CD4-positive, alpha-beta T cell treated with Interleukin-4 for 1 hour (primary cell): Measurements from ENCODE around the gene MOV10L1.
"Not testable (repeated sequence)": the region's sequence is repeated elsewhere in the genome, so short reads cannot be mapped to it uniquely, and the experiment has no call there.

ENCODE experiments used
- DNase-seq, 2 donors: peaks; one replicate each; pipeline ENCODE4 v3.0.0-alpha.2; 2020 to 2022

The MOV10L1 gene

GRCh38 chr22:50111056-50111455, 21.2 kb downstream of the MOV10L1 start:
- no peak for DNase-seq

DNA sequence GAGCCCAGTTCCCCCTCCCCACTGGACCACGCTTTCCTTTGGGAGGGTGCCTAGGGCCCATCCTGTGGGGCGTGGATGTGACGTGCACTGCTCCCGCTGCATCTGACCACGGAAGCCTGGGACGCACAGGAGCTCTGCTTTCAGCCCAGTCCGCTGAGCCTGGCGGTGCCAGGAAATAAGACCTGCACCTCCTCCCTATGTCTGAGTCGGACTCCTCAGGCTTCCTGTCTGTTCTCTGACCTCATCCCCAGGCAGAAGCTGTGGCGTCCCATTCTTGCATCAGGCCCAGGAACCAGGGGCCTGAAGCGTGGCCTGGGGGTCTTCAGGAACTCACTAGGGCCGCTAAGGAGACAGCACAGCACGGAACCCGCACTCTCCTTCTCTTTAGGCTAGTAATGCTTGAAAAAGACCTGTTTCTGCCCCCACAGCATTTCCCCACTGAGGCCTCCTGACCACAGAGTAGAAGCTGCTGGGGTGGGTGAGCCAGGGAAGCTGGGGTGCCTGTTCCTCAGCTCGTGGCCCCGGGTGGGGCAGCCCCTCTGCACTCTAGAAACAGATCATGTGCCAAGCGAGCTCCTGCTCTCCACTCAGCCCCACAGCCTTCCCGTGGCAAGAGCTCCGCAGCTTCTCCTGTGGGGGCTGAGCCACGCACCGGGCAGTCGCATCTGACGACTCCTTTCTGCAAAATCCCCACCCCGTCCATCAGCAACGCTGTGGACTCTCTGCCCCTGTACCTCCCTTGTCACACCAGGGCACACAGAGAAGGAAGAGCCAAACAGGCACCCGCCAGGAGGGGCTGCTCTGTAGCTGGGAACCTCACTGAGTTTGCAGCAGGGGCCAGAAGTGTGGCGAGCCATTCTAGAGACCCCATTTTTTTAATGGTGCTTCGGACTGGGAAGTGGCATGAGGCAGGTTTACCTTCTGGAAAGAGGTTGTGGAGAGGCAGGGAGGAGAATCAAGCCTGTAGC, 22.6 kb downstream of the MOV10L1 start:
- DNase-seq: no peak

DNA sequence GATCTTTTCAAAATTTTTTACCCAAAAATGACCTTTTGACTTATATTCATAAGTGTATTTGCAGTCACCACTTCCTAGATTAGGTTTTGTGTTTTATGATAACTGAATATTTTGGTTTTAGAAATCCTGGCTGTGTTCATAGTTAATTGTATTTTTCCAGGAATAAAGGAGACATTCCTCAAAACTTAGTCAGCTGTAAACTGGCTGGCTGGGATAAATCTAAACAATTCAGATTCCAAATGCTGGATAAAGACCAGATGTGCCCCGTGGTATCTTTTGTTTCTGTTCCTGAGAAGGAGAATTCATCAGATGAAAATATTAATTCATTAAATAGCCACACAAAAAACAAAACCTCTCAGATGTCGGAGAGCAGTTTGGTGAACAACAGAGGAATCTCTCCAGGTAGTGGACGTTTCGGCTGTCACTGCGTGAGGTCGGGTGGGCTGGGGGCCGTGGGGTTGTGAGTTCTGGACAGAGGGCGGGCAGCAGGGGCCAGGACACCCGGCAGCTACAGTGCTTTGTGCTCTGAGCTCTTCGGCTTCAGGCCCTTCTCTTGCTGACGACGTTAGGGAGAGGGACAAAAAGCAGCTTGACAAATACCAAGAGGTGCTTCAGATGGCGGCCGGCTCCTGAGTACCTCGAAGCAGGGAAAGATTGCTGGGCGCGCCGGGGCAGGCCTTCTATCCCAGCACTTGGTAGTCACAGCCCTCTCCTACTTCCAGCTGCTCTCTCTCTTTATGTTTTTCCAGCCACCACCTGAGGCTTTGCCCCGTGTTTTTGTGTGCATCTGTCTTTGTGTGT, 24.6 kb downstream of the MOV10L1 start:
- DNase-seq: no peak

- no peak for DNase-seq
These were observed 25.9 kb downstream of the MOV10L1 start for GRCh38 chr22:50115693-50116092.

- no peak for DNase-seq
These were observed 27.5 kb downstream of the MOV10L1 start for GRCh38 chr22:50117168-50117762.

- DNase-seq: no peak
These were observed 28.3 kb downstream of the MOV10L1 start for GRCh38 chr22:50118129-50118528.

GRCh38 chr22:50118557-50119168, 28.9 kb downstream of the MOV10L1 start:
- no peak for DNase-seq

GRCh38 chr22:50119169-50119767, 29.5 kb downstream of the MOV10L1 start:
- no peak for DNase-seq

DNA sequence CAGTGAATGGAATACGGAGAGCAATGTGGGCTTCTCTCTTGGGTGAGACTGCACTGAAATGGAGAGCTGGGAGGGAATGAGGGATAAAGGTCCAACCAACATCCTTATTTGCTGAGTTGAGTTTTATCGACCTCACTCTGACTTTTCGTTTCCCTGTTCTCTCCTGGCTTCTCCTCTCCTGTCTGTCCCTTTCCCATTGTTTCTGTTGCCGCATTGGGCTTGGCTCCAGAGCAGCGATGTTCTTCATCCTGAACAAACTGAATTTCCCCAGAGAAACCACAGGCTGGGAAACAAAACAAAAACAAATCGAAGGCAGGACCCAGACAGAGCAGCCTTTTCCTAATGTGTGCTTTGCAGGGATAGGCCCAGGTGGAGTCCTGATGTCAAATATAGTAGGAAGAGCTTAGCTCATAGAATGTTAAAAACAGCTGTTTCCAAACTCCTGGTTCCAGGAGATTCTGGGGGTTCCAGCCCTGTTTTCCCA, 30.0 kb downstream of the MOV10L1 start:
- DNase-seq: no peak

GRCh38 chr22:50121202-50121740, 31.5 kb downstream of the MOV10L1 start:
- DNase-seq: no peak

- no peak for DNase-seq
These were observed 33.3 kb downstream of the MOV10L1 start for GRCh38 chr22:50123119-50123518.

GRCh38 chr22:50125029-50125428, 35.2 kb downstream of the MOV10L1 start:
- no peak for DNase-seq

GRCh38 chr22:50129121-50129736, 39.4 kb downstream of the MOV10L1 start:
- no peak for DNase-seq

GRCh38 chr22:50131894-50132293, 42.1 kb downstream of the MOV10L1 start:
- no peak for DNase-seq

- DNase-seq: no peak
These were observed 44.7 kb downstream of the MOV10L1 start for GRCh38 chr22:50134481-50134880.

DNA sequence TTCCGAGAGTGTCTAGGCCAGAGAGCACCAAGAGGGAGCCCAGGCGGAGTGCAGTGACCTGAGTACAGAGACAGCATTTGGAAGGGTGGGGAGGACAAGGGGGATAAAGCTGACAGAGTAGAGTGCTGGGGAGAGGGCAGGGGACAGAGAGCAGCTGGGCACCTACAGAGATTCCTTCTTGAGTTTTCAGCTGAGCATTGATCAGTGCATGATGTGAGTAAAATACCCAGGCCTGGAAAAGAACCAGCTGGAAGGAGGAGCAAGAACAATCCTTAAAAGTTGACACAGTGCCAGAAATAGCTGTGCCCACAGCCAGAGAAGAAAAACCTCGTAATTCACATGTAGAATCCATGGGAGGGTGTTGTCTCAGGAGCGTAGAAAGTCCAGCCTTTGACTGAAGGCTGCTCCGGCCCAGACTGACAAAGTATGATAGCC, 46.8 kb downstream of the MOV10L1 start:
- no peak for DNase-seq

- DNase-seq: not testable (repeated sequence)
These were observed 47.5 kb downstream of the MOV10L1 start for GRCh38 chr22:50137277-50137676.

DNA sequence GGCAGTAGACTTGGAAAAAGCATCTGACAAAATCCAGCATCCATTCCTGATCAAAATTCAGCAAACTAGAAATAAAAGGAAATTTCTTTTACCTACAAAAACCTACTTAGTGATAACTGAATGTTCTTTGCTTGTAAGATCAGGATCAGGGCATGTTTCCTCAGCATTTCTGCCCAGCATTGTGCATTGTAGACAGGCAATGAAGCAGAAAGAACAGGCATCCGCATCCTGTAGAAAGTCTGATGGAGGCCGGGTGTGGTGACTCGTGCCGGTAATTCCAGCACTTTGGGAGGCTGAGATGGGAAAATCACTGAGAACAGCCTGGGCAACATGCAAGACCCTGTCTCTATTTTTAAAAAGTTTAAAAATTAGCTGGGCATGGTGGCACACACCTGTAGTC, 48.2 kb downstream of the MOV10L1 start:
- DNase-seq: no peak

GRCh38 chr22:50138988-50139387, 49.2 kb downstream of the MOV10L1 start:
- no peak for DNase-seq

- DNase-seq: no peak
These were observed 50.1 kb downstream of the MOV10L1 start for GRCh38 chr22:50139843-50140415.

DNA sequence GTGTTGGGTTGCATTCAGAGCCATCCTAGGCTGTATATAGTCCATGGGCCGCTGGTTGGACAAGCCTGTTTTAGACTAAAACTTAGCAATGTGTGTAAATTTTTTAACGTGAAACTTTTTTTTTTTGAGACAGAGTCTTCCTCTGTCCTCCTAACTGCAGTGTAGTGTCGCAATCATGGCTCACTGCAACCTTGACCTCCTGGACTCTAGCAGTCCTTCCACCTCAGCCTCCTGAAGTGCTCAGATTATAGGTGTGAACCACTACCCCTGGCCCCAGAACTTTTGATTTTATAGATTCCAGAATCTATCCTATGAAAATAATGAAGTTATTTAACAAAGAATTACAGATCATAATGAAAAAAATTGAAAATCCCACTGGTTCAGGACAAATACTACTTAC, 50.8 kb downstream of the MOV10L1 start:
- no peak for DNase-seq
